Stomach (tissue), 9 donors: ENCODE measurements around the gene PRKCE. TPM values are rescaled to one million over a fixed set of nuclear protein-coding genes. Genes with fewer than 3 reads are reported as not detected.

ENCODE experiments used
- DNase-seq, 2 donors: peaks; one replicate each; pipeline versions ENCODE4 v3.0.0 to v3.0.0-alpha.2; 2013 to 2019
- H3K27ac ChIP-seq, 5 donors: fragments of 200-600 bp in 4 of 5; sonication (generic) in 4 of 5; one replicate each; pipeline ENCODE4 v1.5.1; 2013 to 2019; ENCODE audit warnings: mild to moderate bottlenecking in 1 of 5, moderate library complexity in 1 of 5
- H3K27me3 ChIP-seq, 3 donors: fragments of 200-600 bp; sonication (generic); one replicate each; pipeline ENCODE4 v1.5.1; 2017 to 2019; ENCODE audit warnings: mixed run types in 1 of 3
- H3K36me3 ChIP-seq, 4 donors: fragments of 200-600 bp; sonication (generic); 1 replicate in 3 of 4; 2 replicates in 1 of 4; pipeline ENCODE4 v1.5.1; 2016 to 2019
- H3K4me1 ChIP-seq, 4 donors: fragments of 200-600 bp; sonication (generic); one replicate each; pipeline ENCODE4 v1.5.1; 2016 to 2019
- H3K4me3 ChIP-seq, 4 donors: fragments of 200-600 bp; sonication (generic) in 3 of 4; one replicate each; pipeline ENCODE4 v1.5.1; 2016 to 2019; ENCODE audit warnings: mild to moderate bottlenecking in 1 of 4
- H3K9me3 ChIP-seq, 4 donors: fragments of 200-600 bp; sonication (generic); one replicate each; pipeline ENCODE4 v1.5.1; 2016 to 2019
- CTCF ChIP-seq, 7 experiments: fragments of 450-650 bp in 4 of 7; fragments of 200-600 bp in 3 of 7; sonication (generic) in 3 of 7; IDR thresholded peaks; one replicate each; pipeline ENCODE4 v1.5.1; 2016 to 2019; ENCODE audit warnings: antibody characterized with exemption in 7 of 7, control low read depth in 2 of 7, mild to moderate bottlenecking in 1 of 7
- EP300 ChIP-seq: sonication (generic); formaldehyde crosslinking; IDR thresholded peaks from one replicate; pipeline ENCODE4 v1.6.1; 2017; ENCODE audit warnings: antibody characterized with exemption
- POLR2A ChIP-seq, 4 donors: fragments of 450-650 bp; IDR thresholded peaks; one replicate each; pipeline ENCODE4 v1.6.1; 2016; ENCODE audit warnings: antibody characterized with exemption in 4 of 4, control low read depth in 2 of 4, mild to moderate bottlenecking in 1 of 4, moderate library complexity in 1 of 4
- POLR2AphosphoS5 ChIP-seq, 3 donors: sonication (generic); formaldehyde crosslinking; IDR thresholded peaks; one replicate each; pipeline ENCODE4 v1.6.1; 2016; ENCODE audit warnings: antibody characterized with exemption in 3 of 3
- WGBS, 5 donors: extraction: QIAGEN DNeasy Blood & Tissue Kit in 3 of 5; methylation state at CpG; one replicate each; pipeline versions ENCODE4 v1.1.5 to v1.1.7; 2013 to 2018; 5-methylcytosine and 5-hydroxymethylcytosine counted together
- intact Hi-C: fragments of 100-400 bp; cut with DNase I; formaldehyde crosslinking; loops from one replicate; pipeline ENCODE4 v1.15.1; 2023; ENCODE audit warnings: low total_unique reads
- polyA plus RNA-seq, 3 donors: library from polyadenylated mRNA; stranded (reverse); fragments of 200-250 nt; gene quantifications; one replicate each; pipeline ENCODE4 v1.2.3, GENCODE V29; 2013
- total RNA-seq, 5 donors: library from RNA; depleted of rRNA; stranded (reverse); fragments of >200 nt; gene quantifications; one replicate each; pipeline versions ENCODE4 v1.1.0 to v1.2.3, GENCODE V29; 2014 to 2016
- donor health status: healthy with polysubstance abuse.
- donor health status: Bipolar disorder and iron deficiency.
- donor health status: healthy.

Gene PRKCE
- total and polyA plus RNA-seq, 8 donors = 2.0 to 92.0 (median 10.0) TPM

- Histone ChIP-seq H3K27me3 (no peaks in the 10 kb centered on the region), H3K4me3 (no peak overlapping the region), H3K36me3 (peaks cover 0 to 28% (median 23%) of the 10 kb centered on the region in 4 donors), H3K27ac (peak overlapping the region in 4 of 5 donors; percentile 46 to 68 (median 62)), H3K9me3 (no peaks in the 10 kb centered on the region), H3K4me1 (peaks cover 0 to 27% (median 21%) of the 10 kb centered on the region in 4 donors)
- no peak for DNase-seq
- no peak for TF ChIP-seq POLR2AphosphoS5 (IDR thresholded peaks at IDR 0.05)
- no peak for TF ChIP-seq CTCF (IDR thresholded peaks at IDR 0.05)
- TF ChIP-seq POLR2A (IDR thresholded peaks at IDR 0.05) = no peak
- no peak for TF ChIP-seq EP300
- WGBS, 5 donors = 78 to 95% (median 93%) methylated on average over 7 of the region's 7 CpGs
- intact Hi-C loops = loop anchor here (10.0 kb wide), 1 partner anchor 364 kb away; no protein-coding TSS in a partner anchor
Observed at GRCh38 chr2:46001290-46001689, 349.8 kb downstream of the PRKCE start.

GRCh38 chr2:46001741-46002506 is 350.4 kb downstream of the PRKCE start:
- H3K4me3 ChIP-seq = no peak overlapping the region
- intact Hi-C loops = loop anchor here (10.0 kb wide), 1 partner anchor 363 kb away; no protein-coding TSS in a partner anchor
- H3K27ac ChIP-seq = peak overlapping the region; percentile 50 to 68 (median 61)
- H3K9me3 ChIP-seq = no peaks in the 10 kb centered on the region
- peak in 1 of 2 donors; percentile 63 for DNase-seq
- TF ChIP-seq EP300 (no peak), POLR2AphosphoS5 (IDR thresholded peaks at IDR 0.05) (peak in 2 of 3 donors; percentile 16 to 32), CTCF (IDR thresholded peaks at IDR 0.05) (no peak)
- no peaks in the 10 kb centered on the region for H3K27me3 ChIP-seq
- H3K36me3 ChIP-seq = peaks cover 0 to 34% (median 27%) of the 10 kb centered on the region in 4 donors
- WGBS, 5 donors = 61 to 79% (median 75%) methylated on average over 8 of the region's 8 CpGs
- H3K4me1 ChIP-seq = peaks cover 0 to 27% (median 21%) of the 10 kb centered on the region in 4 donors

GRCh38 chr2:46002507-46002883 is 351.0 kb downstream of the PRKCE start:
- H3K4me1 ChIP-seq = peaks cover 0 to 27% (median 21%) of the 10 kb centered on the region in 4 donors
- no peak for DNase-seq
- H3K27ac ChIP-seq = peak overlapping the region in 4 of 5 donors; percentile 50 to 68 (median 62)
- intact Hi-C loops = loop anchor here (10.0 kb wide), 1 partner anchor 362 kb away; no protein-coding TSS in a partner anchor
- H3K27me3 ChIP-seq = no peaks in the 10 kb centered on the region
- TF ChIP-seq POLR2AphosphoS5 (IDR thresholded peaks at IDR 0.05) (no peak), EP300 (no peak), POLR2A (IDR thresholded peaks at IDR 0.05) (no peak), CTCF (IDR thresholded peaks at IDR 0.05) (no peak)
- H3K4me3 ChIP-seq = no peak overlapping the region
- H3K36me3 ChIP-seq = peaks cover 4 to 40% (median 32%) of the 10 kb centered on the region in 4 donors
- 21 to 41% (median 23%) methylated on average over 1 of the region's 1 CpG for WGBS, 5 donors
- no peaks in the 10 kb centered on the region for H3K9me3 ChIP-seq

- Histone ChIP-seq H3K36me3 (peaks cover 4 to 44% (median 37%) of the 10 kb centered on the region in 4 donors), H3K4me1 (peaks cover 0 to 27% (median 21%) of the 10 kb centered on the region in 4 donors), H3K4me3 (no peak overlapping the region), H3K27me3 (no peaks in the 10 kb centered on the region), H3K9me3 (no peaks in the 10 kb centered on the region), H3K27ac (peak overlapping the region in 3 of 5 donors; percentile 4 to 68 (median 63))
- intact Hi-C loops = loop anchor here (10.0 kb wide), 1 partner anchor 362 kb away; no protein-coding TSS in a partner anchor
- 96 to 99% (median 96%) methylated on average over 2 of the region's 2 CpGs for WGBS, 5 donors
- no peak for DNase-seq
- TF ChIP-seq POLR2AphosphoS5 (IDR thresholded peaks at IDR 0.05) = no peak
- no peak for TF ChIP-seq EP300
Observed at GRCh38 chr2:46002947-46003346, 351.5 kb downstream of the PRKCE start.
